Measurements from ENCODE around the gene ZC3H12C.
A peak's percentile ranks its signal among the peaks of the same experiment; 100 is the strongest.

Gene ZC3H12C

GRCh38 chr11:110131386-110132123 is 38.4 kb downstream of the ZC3H12C start:
- no peak overlapping the region for H3K18ac ChIP-seq (ENCODE audit: low read length)
- H3K27ac ChIP-seq (ENCODE audit: low read depth, low read length), result no peak overlapping the region
- no peak overlapping the region for H2BK15ac ChIP-seq (replicated peaks; ENCODE audit: low read depth)
- H3K4ac ChIP-seq (ENCODE audit: low read depth, low read length), result no peak overlapping the region
- H3K56ac ChIP-seq (ENCODE audit: low read length), result no peak overlapping the region
- no peak overlapping the region for H2BK5ac ChIP-seq (ENCODE audit: low read length)
- no peaks in the 10 kb centered on the region for H3K79me1 ChIP-seq (ENCODE audit: low read length)
- no peak overlapping the region for H3K4me3 ChIP-seq (ENCODE audit: low read length)
- no peaks in the 10 kb centered on the region for H3K27me3 ChIP-seq (ENCODE audit: insufficient read depth, low read length, poor library complexity)
- no peak overlapping the region for H4K5ac ChIP-seq (ENCODE audit: low read length)
- peaks cover 4% of the 10 kb centered on the region for H3K4me1 ChIP-seq (ENCODE audit: control insufficient read depth, low read depth, low read length)
- WGBS (ENCODE audit: extremely low coverage, insufficient coverage, low lambda C conversion rate), result no CpG with 5 or more reads among the region's 6 CpGs
- peak overlapping the region; percentile 38 for H2BK120ac ChIP-seq (ENCODE audit: low read depth, low read length)
- no peak for DNase-seq
- H3K36me3 ChIP-seq (ENCODE audit: control insufficient read depth, insufficient read depth, low read length), result no peaks in the 10 kb centered on the region
- H3K79me2 ChIP-seq (ENCODE audit: control insufficient read depth, insufficient read depth, low read length), result no peaks in the 10 kb centered on the region
- H3K9ac ChIP-seq (ENCODE audit: low read length), result no peak overlapping the region
- peak overlapping the region; percentile 56 for H3K23ac ChIP-seq (ENCODE audit: low read length)
- no peak overlapping the region for H2AK5ac ChIP-seq (ENCODE audit: low read length)
- H3K4me2 ChIP-seq (ENCODE audit: low read length), result no peak overlapping the region
- no peak overlapping the region for H4K8ac ChIP-seq (ENCODE audit: low read depth, low read length)

DNA sequence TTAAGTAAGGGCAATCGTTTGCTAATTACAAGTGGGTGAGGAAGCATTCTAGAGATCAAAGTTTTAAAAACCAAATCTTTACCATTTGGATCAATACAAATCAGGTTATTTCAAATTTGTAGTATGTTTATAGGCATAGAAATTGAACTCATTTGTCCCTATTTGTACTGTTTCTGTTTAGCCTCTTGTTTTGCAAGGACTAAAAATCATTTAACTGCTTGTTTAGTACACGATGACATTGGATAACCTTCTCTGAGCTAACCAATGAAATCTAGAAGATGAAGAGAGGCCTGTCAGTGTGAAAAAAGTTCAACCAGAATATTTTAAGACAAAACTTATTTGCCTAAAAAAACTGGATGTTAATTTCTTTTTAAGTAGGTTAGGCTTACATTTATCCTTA is 40.0 kb downstream of the ZC3H12C start:
- H3K18ac ChIP-seq (ENCODE audit: low read length), result no peak overlapping the region
- no peak overlapping the region for H3K9ac ChIP-seq (ENCODE audit: low read length)
- no peak overlapping the region for H3K4me3 ChIP-seq (ENCODE audit: low read length)
- H3K4me2 ChIP-seq (ENCODE audit: low read length), result no peak overlapping the region
- peaks cover 4% of the 10 kb centered on the region for H3K4me1 ChIP-seq (ENCODE audit: control insufficient read depth, low read depth, low read length)
- H3K27ac ChIP-seq (ENCODE audit: low read depth, low read length), result no peak overlapping the region
- H2BK5ac ChIP-seq (ENCODE audit: low read length), result no peak overlapping the region
- no peak overlapping the region for H3K4ac ChIP-seq (ENCODE audit: low read depth, low read length)
- no peak overlapping the region for H2BK15ac ChIP-seq (replicated peaks; ENCODE audit: low read depth)
- H3K79me1 ChIP-seq (ENCODE audit: low read length), result no peaks in the 10 kb centered on the region
- H2AK5ac ChIP-seq (ENCODE audit: low read length), result no peak overlapping the region
- H3K79me2 ChIP-seq (ENCODE audit: control insufficient read depth, insufficient read depth, low read length), result no peaks in the 10 kb centered on the region
- H3K36me3 ChIP-seq (ENCODE audit: control insufficient read depth, insufficient read depth, low read length), result no peaks in the 10 kb centered on the region
- no peak overlapping the region for H2BK120ac ChIP-seq (ENCODE audit: low read depth, low read length)
- no peak overlapping the region for H3K23ac ChIP-seq (ENCODE audit: low read length)
- no peak overlapping the region for H3K56ac ChIP-seq (ENCODE audit: low read length)
- H4K8ac ChIP-seq (ENCODE audit: low read depth, low read length), result no peak overlapping the region
- DNase-seq, result no peak
- no peaks in the 10 kb centered on the region for H3K27me3 ChIP-seq (ENCODE audit: insufficient read depth, low read length, poor library complexity)
- no CpG with 5 or more reads among the region's 2 CpGs for WGBS (ENCODE audit: extremely low coverage, insufficient coverage, low lambda C conversion rate)
- no peak overlapping the region for H4K5ac ChIP-seq (ENCODE audit: low read length)

DNA sequence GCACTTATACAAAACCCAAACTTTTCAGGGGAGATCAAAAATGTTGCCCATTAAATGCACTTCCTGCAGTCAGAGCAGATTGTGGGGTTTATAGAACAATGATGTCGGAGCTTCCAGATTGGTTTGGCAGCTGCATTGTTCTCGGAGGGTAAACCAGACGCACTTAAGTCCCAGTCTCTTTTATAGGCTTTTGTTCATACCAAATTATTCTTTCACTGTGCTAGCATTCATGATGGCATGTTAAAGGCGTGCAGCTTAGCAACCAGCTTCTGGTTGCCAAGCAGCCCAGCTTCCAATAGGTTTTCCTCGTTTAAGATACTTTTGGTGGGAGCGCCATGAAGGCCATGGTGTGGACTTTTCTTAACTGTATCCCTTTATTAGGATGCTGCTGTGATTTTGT is 40.9 kb downstream of the ZC3H12C start:
- no peak overlapping the region for H2BK120ac ChIP-seq (ENCODE audit: low read depth, low read length)
- no peak overlapping the region for H2BK5ac ChIP-seq (ENCODE audit: low read length)
- H3K36me3 ChIP-seq (ENCODE audit: control insufficient read depth, insufficient read depth, low read length), result no peaks in the 10 kb centered on the region
- no peaks in the 10 kb centered on the region for H3K27me3 ChIP-seq (ENCODE audit: insufficient read depth, low read length, poor library complexity)
- WGBS (ENCODE audit: extremely low coverage, insufficient coverage, low lambda C conversion rate), result no CpG with 5 or more reads among the region's 6 CpGs
- H4K5ac ChIP-seq (ENCODE audit: low read length), result no peak overlapping the region
- H3K79me2 ChIP-seq (ENCODE audit: control insufficient read depth, insufficient read depth, low read length), result no peaks in the 10 kb centered on the region
- no peak for DNase-seq
- H2BK15ac ChIP-seq (replicated peaks; ENCODE audit: low read depth), result no peak overlapping the region
- no peak overlapping the region for H3K27ac ChIP-seq (ENCODE audit: low read depth, low read length)
- H4K8ac ChIP-seq (ENCODE audit: low read depth, low read length), result no peak overlapping the region
- H3K79me1 ChIP-seq (ENCODE audit: low read length), result no peaks in the 10 kb centered on the region
- no peak overlapping the region for H3K56ac ChIP-seq (ENCODE audit: low read length)
- H3K4me1 ChIP-seq (ENCODE audit: control insufficient read depth, low read depth, low read length), result peaks cover 4% of the 10 kb centered on the region
- no peak overlapping the region for H2AK5ac ChIP-seq (ENCODE audit: low read length)
- no peak overlapping the region for H3K18ac ChIP-seq (ENCODE audit: low read length)
- H3K4me3 ChIP-seq (ENCODE audit: low read length), result no peak overlapping the region
- H3K9ac ChIP-seq (ENCODE audit: low read length), result no peak overlapping the region
- no peak overlapping the region for H3K4me2 ChIP-seq (ENCODE audit: low read length)
- H3K23ac ChIP-seq (ENCODE audit: low read length), result no peak overlapping the region
- no peak overlapping the region for H3K4ac ChIP-seq (ENCODE audit: low read depth, low read length)

DNA sequence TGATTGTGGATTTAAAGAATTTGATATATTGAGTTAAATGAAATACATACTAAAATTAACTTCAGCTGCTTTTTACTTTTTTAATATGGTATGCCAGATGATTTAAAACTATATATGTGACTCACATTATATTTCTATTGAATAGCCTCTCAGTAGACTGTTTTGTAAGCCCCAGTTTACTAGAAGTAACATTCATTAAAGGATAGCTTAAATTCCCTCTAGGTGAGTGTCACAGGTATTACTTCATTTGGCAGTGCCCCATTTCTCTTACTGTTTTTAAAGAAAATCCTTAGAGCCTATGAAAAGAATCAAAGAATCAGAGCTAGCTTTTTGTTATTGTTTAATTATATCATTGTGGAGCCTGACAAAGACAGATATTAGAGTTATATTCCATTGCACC is 48.6 kb downstream of the ZC3H12C start:
- no peak for DNase-seq
- no peak overlapping the region for H3K56ac ChIP-seq (ENCODE audit: low read length)
- no peak overlapping the region for H3K4me2 ChIP-seq (ENCODE audit: low read length)
- no peak overlapping the region for H2BK120ac ChIP-seq (ENCODE audit: low read depth, low read length)
- no peaks in the 10 kb centered on the region for H3K4me1 ChIP-seq (ENCODE audit: control insufficient read depth, low read depth, low read length)
- H2BK5ac ChIP-seq (ENCODE audit: low read length), result no peak overlapping the region
- no peak overlapping the region for H3K4me3 ChIP-seq (ENCODE audit: low read length)
- no peak overlapping the region for H3K23ac ChIP-seq (ENCODE audit: low read length)
- no peak overlapping the region for H3K18ac ChIP-seq (ENCODE audit: low read length)
- no peak overlapping the region for H3K27ac ChIP-seq (ENCODE audit: low read depth, low read length)
- H4K5ac ChIP-seq (ENCODE audit: low read length), result no peak overlapping the region
- H3K36me3 ChIP-seq (ENCODE audit: control insufficient read depth, insufficient read depth, low read length), result no peaks in the 10 kb centered on the region
- H3K79me2 ChIP-seq (ENCODE audit: control insufficient read depth, insufficient read depth, low read length), result no peaks in the 10 kb centered on the region
- no peak overlapping the region for H2AK5ac ChIP-seq (ENCODE audit: low read length)
- no peak overlapping the region for H3K9ac ChIP-seq (ENCODE audit: low read length)
- no peaks in the 10 kb centered on the region for H3K27me3 ChIP-seq (ENCODE audit: insufficient read depth, low read length, poor library complexity)
- no peak overlapping the region for H4K8ac ChIP-seq (ENCODE audit: low read depth, low read length)
- H3K4ac ChIP-seq (ENCODE audit: low read depth, low read length), result no peak overlapping the region
- H3K79me1 ChIP-seq (ENCODE audit: low read length), result no peaks in the 10 kb centered on the region
- H2BK15ac ChIP-seq (replicated peaks; ENCODE audit: low read depth), result no peak overlapping the region

DNA sequence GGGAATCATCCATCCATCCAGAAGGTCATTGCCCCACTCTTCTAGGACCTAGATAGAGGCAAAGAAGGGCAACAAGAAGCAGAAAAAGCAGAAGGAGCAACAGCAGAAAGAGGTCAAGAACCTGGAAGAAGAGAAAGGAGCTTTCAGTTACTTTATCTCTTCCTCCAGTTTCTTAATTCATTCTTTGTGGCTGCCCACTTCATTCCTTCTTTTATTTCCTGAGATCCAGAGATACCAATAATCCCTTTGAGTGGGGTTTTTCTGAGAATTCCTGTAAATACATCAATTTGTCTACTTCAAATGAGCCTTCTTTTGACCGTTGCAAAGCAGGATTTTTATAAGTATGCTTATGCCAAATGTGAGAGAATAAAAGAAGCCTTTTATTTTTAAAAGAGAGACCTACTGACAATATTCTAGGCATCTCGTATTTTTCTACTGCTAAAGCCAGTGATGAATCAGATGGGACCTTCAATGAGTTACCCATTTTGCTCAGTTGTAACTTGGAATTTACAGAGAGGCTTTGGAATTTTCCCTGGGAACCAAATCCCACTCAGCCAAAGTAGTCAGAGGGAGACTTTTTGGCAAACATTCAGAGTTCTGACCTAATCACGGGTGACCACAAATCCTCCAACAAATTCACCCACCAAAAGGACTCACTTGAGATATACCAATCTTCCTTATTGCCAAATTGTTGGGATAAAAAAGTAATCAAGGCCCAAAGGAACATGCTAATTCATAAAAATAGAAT is 54.9 kb downstream of the ZC3H12C start:
- no peak overlapping the region for H3K4me2 ChIP-seq (ENCODE audit: low read length)
- H3K4ac ChIP-seq (ENCODE audit: low read depth, low read length), result no peak overlapping the region
- no peak overlapping the region for H4K5ac ChIP-seq (ENCODE audit: low read length)
- H2BK5ac ChIP-seq (ENCODE audit: low read length), result no peak overlapping the region
- H3K79me2 ChIP-seq (ENCODE audit: control insufficient read depth, insufficient read depth, low read length), result no peaks in the 10 kb centered on the region
- WGBS (ENCODE audit: extremely low coverage, insufficient coverage, low lambda C conversion rate), result no CpG with 5 or more reads among the region's 3 CpGs
- no peak overlapping the region for H2AK5ac ChIP-seq (ENCODE audit: low read length)
- H3K23ac ChIP-seq (ENCODE audit: low read length), result no peak overlapping the region
- no peak overlapping the region for H3K56ac ChIP-seq (ENCODE audit: low read length)
- H2BK120ac ChIP-seq (ENCODE audit: low read depth, low read length), result no peak overlapping the region
- peak; percentile 14 for DNase-seq
- no peak overlapping the region for H3K27ac ChIP-seq (ENCODE audit: low read depth, low read length)
- H3K36me3 ChIP-seq (ENCODE audit: control insufficient read depth, insufficient read depth, low read length), result no peaks in the 10 kb centered on the region
- H3K9ac ChIP-seq (ENCODE audit: low read length), result no peak overlapping the region
- no peak overlapping the region for H4K8ac ChIP-seq (ENCODE audit: low read depth, low read length)
- H3K27me3 ChIP-seq (ENCODE audit: insufficient read depth, low read length, poor library complexity), result no peaks in the 10 kb centered on the region
- no peaks in the 10 kb centered on the region for H3K4me1 ChIP-seq (ENCODE audit: control insufficient read depth, low read depth, low read length)
- no peak overlapping the region for H3K18ac ChIP-seq (ENCODE audit: low read length)
- H3K4me3 ChIP-seq (ENCODE audit: low read length), result no peak overlapping the region
- H2BK15ac ChIP-seq (replicated peaks; ENCODE audit: low read depth), result no peak overlapping the region
- H3K79me1 ChIP-seq (ENCODE audit: low read length), result no peaks in the 10 kb centered on the region
